Epidermal melanocyte (primary cell): Measurements from ENCODE around the gene CENPVL1.
"Not testable (repeated sequence)": the region's sequence is repeated elsewhere in the genome, so short reads cannot be mapped to it uniquely, and the experiment has no call there.

Experiments
- DNase-seq: peaks from one replicate; pipeline ENCODE4 v3.0.0; 2011; ENCODE audit warnings: low spot score; ENCODE audit not compliant: insufficient read length

CENPVL1 gene

DNA sequence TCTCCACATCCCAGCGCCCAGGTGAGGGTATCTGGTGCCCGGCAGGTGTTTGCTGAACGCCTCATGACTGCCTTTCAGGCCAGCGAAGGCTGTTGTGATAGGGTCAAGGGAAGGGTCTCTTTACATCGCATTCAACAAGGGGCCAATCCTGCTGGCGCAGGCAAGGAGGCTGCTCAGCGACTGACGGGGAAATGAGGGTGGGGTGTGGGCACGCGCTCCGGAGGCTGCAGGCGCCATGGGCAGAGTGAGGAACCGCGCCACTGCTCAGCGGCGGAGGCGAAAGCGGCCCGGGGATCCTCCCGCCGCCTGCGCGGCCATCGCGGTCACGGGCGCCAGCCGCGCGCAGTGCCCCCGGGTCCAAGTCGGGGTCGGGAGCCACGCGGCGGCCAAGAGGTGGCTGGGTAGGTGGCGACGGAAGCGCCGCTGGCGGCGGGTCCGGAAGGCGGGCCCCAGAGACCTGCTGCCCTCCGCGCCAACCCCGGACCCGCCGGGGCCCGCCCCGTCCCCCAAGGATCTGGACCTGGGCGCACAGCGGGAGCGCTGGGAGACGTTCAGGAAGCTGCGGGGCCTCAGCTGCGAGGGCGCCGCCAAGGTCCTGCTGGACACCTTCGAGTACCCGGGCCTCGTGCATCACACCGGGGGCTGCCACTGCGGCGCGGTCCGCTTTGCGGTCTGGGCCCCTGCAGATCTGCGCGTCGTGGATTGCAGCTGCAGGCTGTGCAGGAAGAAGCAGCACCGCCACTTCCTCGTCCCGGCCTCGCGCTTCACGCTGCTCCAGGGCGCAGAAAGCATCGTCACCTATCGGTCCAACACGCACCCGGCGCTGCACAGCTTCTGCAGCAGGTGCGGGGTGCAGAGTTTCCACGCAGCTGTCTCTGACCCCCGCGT, at the start of gene CENPVL1:
Gene CENPVL1, plus strand, starts transcription at position 236 of the 888 bp plus-strand sequence. Its CDS starts 0 bp downstream, at position 236.
- DNase-seq, result not testable (repeated sequence)

DNA sequence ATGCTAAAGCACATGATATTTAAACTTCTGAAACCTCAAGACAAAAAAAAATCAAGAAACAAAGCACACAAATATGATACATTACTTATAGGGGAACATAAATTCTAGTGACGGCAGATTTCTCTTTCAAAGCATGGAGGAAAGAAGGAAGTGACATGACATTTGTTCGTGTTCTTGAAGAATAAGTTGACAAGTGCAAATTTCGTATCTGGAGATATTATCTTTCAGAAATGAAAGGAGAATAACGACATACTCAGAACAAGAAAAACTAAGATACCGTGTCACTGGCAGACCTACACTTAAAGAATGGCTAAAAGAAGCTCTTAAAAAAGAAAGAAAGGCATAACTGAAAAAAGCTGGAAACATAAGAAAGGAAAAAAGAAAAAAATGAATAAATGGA, 44.3 kb upstream of the CENPVL1 start:
- DNase-seq, result no peak

DNA sequence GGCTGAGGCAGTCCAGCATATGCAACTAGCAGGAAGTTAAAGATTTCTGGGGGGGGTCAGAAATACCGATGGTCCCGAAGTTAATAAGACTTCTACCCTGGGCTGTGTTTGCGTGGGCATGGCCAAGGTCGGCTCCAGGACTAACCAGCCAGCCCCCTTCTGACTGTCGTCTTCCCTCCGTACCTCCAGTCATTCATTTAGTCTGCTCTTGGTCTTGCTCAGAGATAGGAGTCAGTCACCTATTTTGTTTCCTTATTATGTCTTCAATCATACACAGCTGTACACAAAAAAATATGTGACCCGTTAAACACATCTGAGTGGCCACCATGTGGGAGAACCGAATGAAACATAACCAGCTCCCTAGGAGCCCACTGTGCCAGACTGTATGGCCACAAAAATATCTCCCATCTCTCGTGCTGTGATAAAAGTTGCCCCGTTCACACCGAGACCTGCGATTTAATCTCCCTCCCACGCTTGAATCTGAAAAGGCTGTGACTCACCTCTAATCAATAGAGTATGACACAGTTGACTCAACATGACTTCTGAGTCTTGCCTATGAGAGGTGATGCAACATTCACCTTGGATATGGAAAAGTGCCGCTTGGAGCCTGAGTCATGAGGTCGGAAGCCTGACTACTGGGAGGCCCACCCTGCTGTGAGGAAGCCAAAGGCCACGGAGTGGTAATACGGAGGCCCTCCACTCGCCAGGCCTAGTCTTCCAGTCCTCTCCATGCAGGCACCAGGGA, 30.5 kb upstream of the CENPVL1 start:
- DNase-seq, result not testable (repeated sequence)

DNA sequence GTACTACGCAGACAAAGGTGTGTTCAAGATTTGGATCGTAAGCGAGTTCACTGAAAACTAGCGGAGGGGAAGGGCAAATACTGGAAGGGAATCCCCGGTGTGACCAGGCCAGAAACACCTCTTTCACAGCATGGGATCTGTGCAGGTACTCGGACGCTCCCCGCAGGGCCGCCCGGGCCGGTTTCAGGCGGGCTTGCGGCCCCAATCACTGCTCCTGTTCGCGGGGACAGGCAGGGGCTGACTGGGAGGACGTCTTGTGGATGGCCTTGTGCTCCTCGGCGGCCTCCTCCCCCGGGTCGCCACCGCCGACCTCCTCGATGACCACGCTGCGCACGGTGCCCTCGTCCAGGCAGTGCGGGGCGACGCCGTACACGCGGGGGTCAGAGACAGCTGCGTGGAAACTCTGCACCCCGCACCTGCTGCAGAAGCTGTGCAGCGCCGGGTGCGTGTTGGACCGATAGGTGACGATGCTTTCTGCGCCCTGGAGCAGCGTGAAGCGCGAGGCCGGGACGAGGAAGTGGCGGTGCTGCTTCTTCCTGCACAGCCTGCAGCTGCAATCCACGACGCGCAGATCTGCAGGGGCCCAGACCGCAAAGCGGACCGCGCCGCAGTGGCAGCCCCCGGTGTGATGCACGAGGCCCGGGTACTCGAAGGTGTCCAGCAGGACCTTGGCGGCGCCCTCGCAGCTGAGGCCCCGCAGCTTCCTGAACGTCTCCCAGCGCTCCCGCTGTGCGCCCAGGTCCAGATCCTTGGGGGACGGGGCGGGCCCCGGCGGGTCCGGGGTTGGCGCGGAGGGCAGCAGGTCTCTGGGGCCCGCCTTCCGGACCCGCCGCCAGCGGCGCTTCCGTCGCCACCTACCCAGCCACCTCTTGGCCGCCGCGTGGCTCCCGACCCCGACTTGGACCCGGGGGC, 28.2 kb upstream of the CENPVL1 start:
- not testable (repeated sequence) for DNase-seq

DNA sequence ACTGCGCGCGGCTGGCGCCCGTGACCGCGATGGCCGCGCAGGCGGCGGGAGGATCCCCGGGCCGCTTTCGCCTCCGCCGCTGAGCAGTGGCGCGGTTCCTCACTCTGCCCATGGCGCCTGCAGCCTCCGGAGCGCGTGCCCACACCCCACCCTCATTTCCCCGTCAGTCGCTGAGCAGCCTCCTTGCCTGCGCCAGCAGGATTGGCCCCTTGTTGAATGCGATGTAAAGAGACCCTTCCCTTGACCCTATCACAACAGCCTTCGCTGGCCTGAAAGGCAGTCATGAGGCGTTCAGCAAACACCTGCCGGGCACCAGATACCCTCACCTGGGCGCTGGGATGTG, 27.6 kb upstream of the CENPVL1 start, which contains the start of gene CENPVL2:
Gene CENPVL2, minus strand, starts transcription at position 112 of the 343 bp plus-strand sequence. Its CDS starts 0 bp downstream, at position 112.
- DNase-seq, result not testable (repeated sequence)

DNA sequence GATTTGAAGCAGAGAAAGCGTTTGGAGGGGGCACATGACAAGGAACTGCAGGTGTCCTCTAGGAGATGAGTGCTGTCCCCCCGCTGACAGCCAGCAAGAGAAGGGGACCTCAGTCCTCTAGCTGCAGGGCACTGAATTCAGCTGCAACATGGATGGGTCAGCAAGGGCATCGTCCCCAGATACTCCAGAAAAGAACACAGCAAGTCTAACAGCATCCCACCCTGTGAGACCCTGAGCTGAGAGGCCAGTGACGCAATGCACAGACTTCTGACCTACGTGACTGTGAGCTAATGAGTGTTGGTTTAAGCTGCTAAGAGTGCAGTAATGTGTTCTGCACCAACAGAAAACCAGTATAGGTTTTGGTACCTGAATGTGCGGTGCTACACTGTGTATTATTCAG, 16.1 kb upstream of the CENPVL1 start:
- no peak for DNase-seq

DNA sequence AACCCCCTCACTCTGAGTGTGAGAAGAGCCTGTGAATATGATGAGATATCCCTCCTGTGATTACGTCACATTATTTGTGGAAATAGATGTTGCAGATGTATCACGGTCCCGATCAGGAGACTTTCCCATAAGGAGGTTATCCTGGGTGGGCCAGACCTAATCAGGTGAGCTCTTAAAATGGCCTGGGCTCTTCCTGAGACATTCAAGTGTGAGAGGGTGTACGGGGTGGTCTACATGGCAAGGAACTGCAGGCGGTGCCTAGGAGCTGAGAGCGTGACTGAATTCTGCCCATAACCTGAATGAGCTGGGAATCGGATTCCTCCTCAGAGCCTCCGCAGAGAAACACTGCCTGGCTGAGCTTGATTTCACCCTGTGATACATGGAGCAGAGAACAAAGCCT, 12.9 kb upstream of the CENPVL1 start:
- no peak for DNase-seq

DNA sequence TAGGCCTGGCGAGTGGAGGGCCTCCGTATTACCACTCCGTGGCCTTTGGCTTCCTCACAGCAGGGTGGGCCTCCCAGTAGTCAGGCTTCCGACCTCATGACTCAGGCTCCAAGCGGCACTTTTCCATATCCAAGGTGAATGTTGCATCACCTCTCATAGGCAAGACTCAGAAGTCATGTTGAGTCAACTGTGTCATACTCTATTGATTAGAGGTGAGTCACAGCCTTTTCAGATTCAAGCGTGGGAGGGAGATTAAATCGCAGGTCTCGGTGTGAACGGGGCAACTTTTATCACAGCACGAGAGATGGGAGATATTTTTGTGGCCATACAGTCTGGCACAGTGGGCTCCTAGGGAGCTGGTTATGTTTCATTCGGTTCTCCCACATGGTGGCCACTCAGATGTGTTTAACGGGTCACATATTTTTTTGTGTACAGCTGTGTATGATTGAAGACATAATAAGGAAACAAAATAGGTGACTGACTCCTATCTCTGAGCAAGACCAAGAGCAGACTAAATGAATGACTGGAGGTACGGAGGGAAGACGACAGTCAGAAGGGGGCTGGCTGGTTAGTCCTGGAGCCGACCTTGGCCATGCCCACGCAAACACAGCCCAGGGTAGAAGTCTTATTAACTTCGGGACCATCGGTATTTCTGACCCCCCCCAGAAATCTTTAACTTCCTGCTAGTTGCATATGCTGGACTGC, 2.8 kb downstream of the CENPVL1 start:
- DNase-seq, result not testable (repeated sequence)

DNA sequence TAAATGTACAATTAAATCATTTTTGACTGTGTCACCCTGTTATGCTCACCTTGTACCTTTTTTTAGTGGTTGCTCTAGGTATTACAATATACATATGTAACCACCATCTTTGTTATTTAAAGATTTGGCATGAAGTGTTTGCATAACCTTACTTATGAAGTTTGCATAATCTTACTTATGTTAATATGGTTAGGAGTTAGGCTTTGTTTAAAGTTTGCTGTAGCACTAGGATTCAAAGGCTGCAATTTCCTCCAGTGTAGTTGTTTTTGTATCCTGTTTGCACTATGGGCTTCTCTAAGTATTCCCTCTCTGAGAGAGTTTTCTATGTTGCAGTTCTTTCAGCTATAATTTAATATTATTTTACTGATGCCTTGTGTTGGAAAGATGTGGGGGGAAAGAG, 17.9 kb downstream of the CENPVL1 start:
- no peak for DNase-seq

DNA sequence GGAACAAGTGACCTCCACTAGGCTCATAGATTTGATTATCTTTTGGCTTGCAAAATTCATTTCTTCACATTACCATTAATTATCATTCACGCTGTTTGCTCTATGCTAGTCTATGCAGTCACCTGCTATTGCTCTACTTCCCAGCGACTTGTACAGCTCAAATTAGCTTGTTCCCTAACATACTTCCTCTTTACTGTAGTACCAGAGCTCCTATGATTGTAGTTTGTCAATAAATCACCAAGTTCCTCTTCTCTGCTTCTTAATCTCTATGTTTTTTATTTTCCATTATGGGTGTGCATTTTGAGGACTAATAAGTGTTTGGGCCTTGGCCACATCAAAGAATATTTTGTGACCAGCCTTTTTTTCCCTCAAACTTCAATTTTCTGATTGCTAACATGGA, 26.8 kb downstream of the CENPVL1 start:
- DNase-seq, result no peak

DNA sequence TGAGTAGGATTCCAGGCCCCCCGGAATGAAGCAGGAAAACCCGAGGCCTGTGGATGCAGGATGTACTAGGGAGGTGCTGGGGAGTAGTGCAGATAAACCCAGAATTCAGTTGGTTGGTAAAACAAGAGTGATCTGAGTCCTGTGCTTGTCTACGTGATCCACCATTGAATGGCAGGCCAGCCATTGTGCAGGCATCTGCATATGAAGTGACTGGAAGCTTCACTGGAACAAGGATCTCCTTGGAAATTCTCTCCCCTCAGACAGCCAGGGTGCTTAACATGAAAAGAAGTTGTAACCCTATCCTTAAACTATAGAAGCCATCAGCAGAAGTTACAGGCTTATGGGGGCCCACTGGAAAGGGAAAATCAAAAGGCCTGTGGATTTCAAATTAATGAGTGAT, 32.3 kb downstream of the CENPVL1 start:
- DNase-seq, result no peak

DNA sequence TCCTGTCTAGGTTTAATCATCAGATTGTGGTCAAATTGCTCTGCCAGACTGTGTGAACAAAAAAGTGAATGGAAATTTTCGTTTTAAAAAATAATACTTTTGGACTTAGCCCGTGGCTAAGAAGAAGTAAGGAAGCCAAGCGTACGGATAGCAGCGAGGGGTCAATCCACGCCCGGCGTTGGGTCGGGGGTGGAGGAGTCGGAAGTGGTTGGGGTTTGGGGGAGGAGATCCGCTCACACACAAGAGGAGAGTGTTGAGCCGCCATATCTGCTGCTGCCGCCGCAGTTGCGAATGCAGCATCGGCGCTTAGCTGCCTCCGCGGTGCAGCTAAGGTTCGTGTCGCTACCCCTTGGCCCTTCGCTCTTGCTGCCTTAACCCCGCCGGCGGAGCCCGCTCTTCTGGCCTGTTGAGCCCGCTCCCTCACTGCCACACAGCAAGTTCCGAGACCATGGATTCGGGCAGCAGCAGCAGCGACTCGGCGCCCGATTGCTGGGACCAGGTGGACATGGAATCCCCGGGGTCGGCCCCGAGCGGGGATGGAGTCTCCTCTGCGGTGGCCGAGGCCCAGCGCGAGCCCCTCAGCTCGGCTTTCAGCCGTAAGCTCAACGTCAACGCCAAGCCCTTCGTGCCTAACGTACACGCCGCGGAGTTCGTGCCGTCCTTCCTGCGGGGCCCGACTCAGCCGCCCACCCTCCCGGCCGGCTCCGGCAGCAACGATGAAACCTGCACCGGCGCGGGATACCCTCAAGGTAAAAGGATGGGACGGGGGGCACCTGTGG, 33.1 kb downstream of the CENPVL1 start, which contains the start of gene GSPT2:
Gene GSPT2, plus strand, starts transcription at position 264 of the 779 bp plus-strand sequence. Its CDS starts 185 bp downstream, at position 449.
- DNase-seq, result peak; percentile 40

DNA sequence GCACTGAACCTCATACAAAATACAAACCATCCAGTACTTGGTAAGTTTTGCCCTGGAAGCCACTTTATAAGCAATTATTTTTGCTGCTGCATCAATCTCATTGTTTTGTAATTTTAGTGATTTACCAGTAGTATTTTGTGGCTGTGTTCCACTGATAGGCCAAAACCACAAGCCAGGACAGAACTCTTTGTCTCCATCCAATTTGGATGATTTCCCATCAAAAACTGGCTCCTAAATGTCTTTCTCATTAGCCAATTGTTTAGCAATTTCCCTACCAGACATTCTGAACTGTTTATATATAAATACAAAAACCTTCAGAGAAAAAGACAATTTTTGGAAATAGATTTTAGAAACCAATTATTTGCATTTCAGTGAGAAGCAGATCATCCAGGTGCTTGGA, 37.4 kb downstream of the CENPVL1 start:
- DNase-seq, result no peak

DNA sequence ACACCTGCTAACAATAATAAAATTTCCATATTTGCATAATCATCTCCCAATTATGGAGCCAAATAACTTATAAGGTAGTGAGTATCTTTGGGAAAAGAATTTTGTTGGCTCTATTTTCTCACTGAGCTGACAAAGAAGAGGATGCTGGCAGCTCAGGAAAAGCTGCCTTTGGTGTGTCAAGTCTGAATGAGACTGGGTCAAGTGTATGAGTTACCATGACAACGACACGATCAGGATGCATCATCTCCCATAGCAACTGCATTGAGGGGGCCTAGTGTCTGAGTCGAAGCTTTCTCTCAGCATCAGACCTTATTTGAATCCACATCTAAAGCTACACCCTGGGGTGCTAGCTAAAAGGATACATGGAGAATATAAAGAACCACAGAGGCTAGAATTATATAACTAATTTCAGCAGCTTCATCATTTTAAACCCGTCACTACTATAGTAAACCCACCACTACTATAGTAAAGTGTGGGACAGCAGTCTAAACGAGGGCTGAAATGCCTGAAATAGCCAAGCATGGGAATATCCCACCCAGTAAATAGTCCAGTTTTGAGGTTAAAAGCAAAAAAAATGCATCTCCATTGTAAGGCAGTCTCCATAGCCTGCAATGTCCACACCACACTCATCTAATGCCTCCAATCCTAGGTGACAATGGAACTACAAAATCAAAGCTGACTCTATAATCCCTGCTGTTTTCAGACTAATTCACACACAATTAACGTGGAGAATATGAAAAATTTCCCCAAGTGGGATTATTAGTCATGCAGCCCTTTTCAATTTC, 48.9 kb downstream of the CENPVL1 start:
- DNase-seq, result no peak

DNA sequence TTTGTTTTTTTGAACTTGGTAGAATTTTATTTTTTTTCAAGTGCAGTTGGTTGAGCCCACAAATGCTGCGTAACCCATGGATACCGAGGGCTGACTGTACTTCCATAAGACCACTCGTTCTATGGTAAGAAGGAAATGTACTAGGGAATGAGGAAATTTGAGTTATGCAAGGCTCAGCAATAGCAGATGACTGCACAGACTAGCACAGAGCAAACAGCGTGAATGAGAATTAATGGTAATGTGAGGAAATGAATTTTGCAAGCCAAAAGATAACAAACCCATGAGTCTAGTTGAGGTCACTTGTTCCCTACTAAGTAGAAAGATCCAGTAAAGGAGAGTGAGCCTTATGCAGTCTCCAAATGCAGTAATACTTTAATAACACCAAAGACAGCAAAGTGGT, 50.3 kb downstream of the CENPVL1 start:
- DNase-seq, result no peak
